ENCODE data around the gene SH3GL3. TPM values are rescaled to one million over a fixed set of nuclear protein-coding genes. Genes with fewer than 3 reads are reported as not detected.

Gene SH3GL3
- polyA plus RNA-seq, 1 of the 3 experiments (the other 2 are of a cell fraction), result not detected

DNA sequence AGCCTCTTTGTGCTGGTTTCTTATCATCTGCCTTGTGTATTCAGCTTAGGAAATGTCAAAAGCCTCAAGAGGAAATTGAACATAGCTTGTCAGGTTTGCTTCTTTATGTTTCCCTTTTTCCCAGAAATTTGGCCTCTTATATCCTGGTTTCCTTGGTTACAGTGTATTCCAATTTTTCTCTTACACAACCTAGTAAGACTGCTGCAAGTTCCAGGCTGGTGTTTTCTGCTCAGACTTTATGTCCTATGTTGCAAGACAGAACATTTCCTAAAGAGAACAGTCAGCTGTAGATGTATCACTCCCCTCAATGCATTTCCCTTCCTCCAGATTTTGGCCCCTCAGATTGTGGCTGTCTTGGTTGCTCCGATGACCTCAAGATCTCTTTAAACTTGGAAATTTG lies 102.5 kb downstream of the SH3GL3 start:
- 25% methylated on average over 1 of the region's 1 CpG for WGBS (ENCODE audit: low lambda C conversion rate)
- TF ChIP-seq, protein P1, sequence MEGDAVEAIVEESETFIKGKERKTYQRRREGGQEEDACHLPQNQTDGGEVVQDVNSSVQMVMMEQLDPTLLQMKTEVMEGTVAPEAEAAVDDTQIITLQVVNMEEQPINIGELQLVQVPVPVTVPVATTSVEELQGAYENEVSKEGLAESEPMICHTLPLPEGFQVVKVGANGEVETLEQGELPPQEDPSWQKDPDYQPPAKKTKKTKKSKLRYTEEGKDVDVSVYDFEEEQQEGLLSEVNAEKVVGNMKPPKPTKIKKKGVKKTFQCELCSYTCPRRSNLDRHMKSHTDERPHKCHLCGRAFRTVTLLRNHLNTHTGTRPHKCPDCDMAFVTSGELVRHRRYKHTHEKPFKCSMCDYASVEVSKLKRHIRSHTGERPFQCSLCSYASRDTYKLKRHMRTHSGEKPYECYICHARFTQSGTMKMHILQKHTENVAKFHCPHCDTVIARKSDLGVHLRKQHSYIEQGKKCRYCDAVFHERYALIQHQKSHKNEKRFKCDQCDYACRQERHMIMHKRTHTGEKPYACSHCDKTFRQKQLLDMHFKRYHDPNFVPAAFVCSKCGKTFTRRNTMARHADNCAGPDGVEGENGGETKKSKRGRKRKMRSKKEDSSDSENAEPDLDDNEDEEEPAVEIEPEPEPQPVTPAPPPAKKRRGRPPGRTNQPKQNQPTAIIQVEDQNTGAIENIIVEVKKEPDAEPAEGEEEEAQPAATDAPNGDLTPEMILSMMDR (IDR thresholded peaks at IDR 0.05), result no peak
- TF ChIP-seq GABPA (IDR thresholded peaks at IDR 0.05; ENCODE audit: low read depth) (no peak), MEF2A (IDR thresholded peaks at IDR 0.05; ENCODE audit: borderline replicate concordance, low read depth) (no peak), RCOR1 (IDR thresholded peaks at IDR 0.05; ENCODE audit: low read length) (no peak), NFIC (IDR thresholded peaks at IDR 0.05; ENCODE audit: borderline replicate concordance) (no peak), EP300 (IDR thresholded peaks at IDR 0.05; ENCODE audit: borderline replicate concordance in 1 of 2, low read depth in 1 of 2, low read length in 1 of 2) (no peak), CHD2 (IDR thresholded peaks at IDR 0.05; ENCODE audit: low read length, partially characterized antibody) (no peak), USF1 (IDR thresholded peaks at IDR 0.05; ENCODE audit: borderline replicate concordance, low read depth) (no peak), POLR2AphosphoS5 (IDR thresholded peaks at IDR 0.05; ENCODE audit: low read depth, low read length) (no peak), NRF1 (IDR thresholded peaks at IDR 0.05; ENCODE audit: low read depth, low read length) (no peak), TAF1 (IDR thresholded peaks at IDR 0.05; ENCODE audit: borderline replicate concordance, low read depth, low read length) (no peak), MXI1 (IDR thresholded peaks at IDR 0.05; ENCODE audit: low read depth, low read length) (no peak), YY1 (IDR thresholded peaks at IDR 0.05; ENCODE audit: low read depth) (no peak), USF2 (IDR thresholded peaks at IDR 0.05; ENCODE audit: borderline replicate concordance, low read depth, low read length) (no peak), ELF1 (IDR thresholded peaks at IDR 0.05) (no peak)
- TF ChIP-seq, protein P2, sequence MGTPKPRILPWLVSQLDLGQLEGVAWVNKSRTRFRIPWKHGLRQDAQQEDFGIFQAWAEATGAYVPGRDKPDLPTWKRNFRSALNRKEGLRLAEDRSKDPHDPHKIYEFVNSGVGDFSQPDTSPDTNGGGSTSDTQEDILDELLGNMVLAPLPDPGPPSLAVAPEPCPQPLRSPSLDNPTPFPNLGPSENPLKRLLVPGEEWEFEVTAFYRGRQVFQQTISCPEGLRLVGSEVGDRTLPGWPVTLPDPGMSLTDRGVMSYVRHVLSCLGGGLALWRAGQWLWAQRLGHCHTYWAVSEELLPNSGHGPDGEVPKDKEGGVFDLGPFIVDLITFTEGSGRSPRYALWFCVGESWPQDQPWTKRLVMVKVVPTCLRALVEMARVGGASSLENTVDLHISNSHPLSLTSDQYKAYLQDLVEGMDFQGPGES (IDR thresholded peaks at IDR 0.05; ENCODE audit: low read depth, low read length), result no peak
- TF ChIP-seq, protein P3, sequence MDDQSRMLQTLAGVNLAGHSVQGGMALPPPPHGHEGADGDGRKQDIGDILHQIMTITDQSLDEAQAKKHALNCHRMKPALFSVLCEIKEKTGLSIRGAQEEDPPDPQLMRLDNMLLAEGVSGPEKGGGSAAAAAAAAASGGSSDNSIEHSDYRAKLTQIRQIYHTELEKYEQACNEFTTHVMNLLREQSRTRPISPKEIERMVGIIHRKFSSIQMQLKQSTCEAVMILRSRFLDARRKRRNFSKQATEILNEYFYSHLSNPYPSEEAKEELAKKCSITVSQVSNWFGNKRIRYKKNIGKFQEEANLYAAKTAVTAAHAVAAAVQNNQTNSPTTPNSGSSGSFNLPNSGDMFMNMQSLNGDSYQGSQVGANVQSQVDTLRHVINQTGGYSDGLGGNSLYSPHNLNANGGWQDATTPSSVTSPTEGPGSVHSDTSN (IDR thresholded peaks at IDR 0.05), result no peak
- ChIA-PET POLR2A (no interaction called here), CTCF (interaction anchor here (0.9 to 2.2 kb wide), 3 partner anchors 9 to 301 kb away, joined by 3 to 5 read pairs (median 3); no protein-coding TSS in a partner anchor)
- Histone ChIP-seq H3K9me3 (no peaks in the 10 kb centered on the region), H3K27ac (ENCODE audit: low read depth in 2 of 2, low read length in 1 of 2) (no peak overlapping the region), H2AFZ (ENCODE audit: low read depth) (no peak overlapping the region), H3F3A (replicated peaks; ENCODE audit: insufficient read depth) (no peaks in the 10 kb centered on the region), H3K36me3 (replicated peaks in 1 of 2; ENCODE audit: control insufficient read depth in 1 of 2, insufficient read depth in 2 of 2, low read length in 1 of 2) (no peaks in the 10 kb centered on the region), H3K4me3 (ENCODE audit: low read depth in 2 of 2, low read length in 1 of 2) (no peak overlapping the region), H3K4me2 (no peak overlapping the region), H3K9ac (no peak overlapping the region), H3K9me2 (no peaks in the 10 kb centered on the region), H3K79me2 (ENCODE audit: insufficient read depth) (no peaks in the 10 kb centered on the region; the same call in 1 of the 2 replicates), H3K4me1 (ENCODE audit: control insufficient read depth in 1 of 2, insufficient read depth in 2 of 2, low read depth in 1 of 2, low read length in 1 of 2) (no peaks in the 10 kb centered on the region), H3K27me3 (ENCODE audit: insufficient read depth) (no peaks in the 10 kb centered on the region), H4K20me1 (ENCODE audit: insufficient read depth) (no peaks in the 10 kb centered on the region)
- no peak for DNase-seq

Measured in SK-N-SH (cell line).